MCF 10A (cell line): Measurements from ENCODE around the gene CFAP100. TPM values are rescaled to one million over a fixed set of nuclear protein-coding genes. Genes with fewer than 3 reads are reported as not detected.

Source experiments
- BruUV-seq: library from RNA; stranded (reverse); fragments of 400-500 nt; replicated peaks from 2 replicates; lab custom pipeline; 2021; lab: Mats Ljungman, UMichigan
- CTCF ChIA-PET: fragments of 300-600 bp; sonication (Branson Sonifier 250); formaldehyde crosslinking; extraction: SDS; loops from one replicate; lab custom pipeline; 2021; ENCODE audit warnings: antibody characterized with exemption, inconsistent platforms; lab: Yijun Ruan, JAX
- POLR2A ChIA-PET: fragments of 300-600, 350-650 bp; sonication (Branson Sonifier 250); formaldehyde crosslinking; extraction: SDS; loops from one replicate; lab custom pipeline; 2020; ENCODE audit warnings: antibody characterized with exemption, inconsistent platforms; lab: Yijun Ruan, JAX
- DNase-seq: peaks from one replicate; pipeline ENCODE4 v3.0.0-alpha.2; 2018; ENCODE audit not compliant: unreplicated experiment
- H3K27ac Mint-ChIP-seq: one replicate; pipeline ENCODE4 v1.8.0; 2022; ENCODE audit warnings: mild to moderate bottlenecking, low read depth, mixed read lengths; ENCODE audit not compliant: unreplicated experiment
- H3K27me3 Mint-ChIP-seq: one replicate; pipeline ENCODE4 v1.8.0; 2022; ENCODE audit warnings: mixed read lengths; ENCODE audit not compliant: insufficient read depth, unreplicated experiment
- H3K36me3 Mint-ChIP-seq: one replicate; pipeline ENCODE4 v1.8.0; 2022; ENCODE audit warnings: mild to moderate bottlenecking, moderate library complexity, mixed read lengths; ENCODE audit not compliant: insufficient read depth, unreplicated experiment
- H3K4me1 Mint-ChIP-seq: one replicate; pipeline ENCODE4 v1.8.0; 2022; ENCODE audit warnings: mixed read lengths; ENCODE audit not compliant: insufficient read depth, unreplicated experiment
- H3K4me3 Mint-ChIP-seq: one replicate; pipeline ENCODE4 v1.8.0; 2022; ENCODE audit warnings: mild to moderate bottlenecking, moderate library complexity, mixed read lengths; ENCODE audit not compliant: unreplicated experiment
- H3K9me3 Mint-ChIP-seq: one replicate; pipeline ENCODE4 v1.8.0; 2022; ENCODE audit warnings: mixed read lengths; ENCODE audit not compliant: unreplicated experiment
- intact Hi-C: fragments of 100-400 bp; cut with micrococcal nuclease; formaldehyde crosslinking; loops from 2 replicates; pipeline ENCODE4 v1.14.1; 2022
- total RNA-seq: library from RNA; stranded (reverse); gene quantifications from 2 replicates; pipeline ENCODE4 v1.2.3, GENCODE V29; 2022
- TF ChIP-seq, protein P1 (sequence below): fragments of 200-600 bp; IDR thresholded peaks from one replicate; pipeline ENCODE4 v1.8.0; 2022; ENCODE audit warnings: antibody characterized with exemption, mild to moderate bottlenecking; ENCODE audit not compliant: unreplicated experiment

CFAP100 gene
- total RNA-seq, 1 experiment from 2014 or later, result not detected

DNA sequence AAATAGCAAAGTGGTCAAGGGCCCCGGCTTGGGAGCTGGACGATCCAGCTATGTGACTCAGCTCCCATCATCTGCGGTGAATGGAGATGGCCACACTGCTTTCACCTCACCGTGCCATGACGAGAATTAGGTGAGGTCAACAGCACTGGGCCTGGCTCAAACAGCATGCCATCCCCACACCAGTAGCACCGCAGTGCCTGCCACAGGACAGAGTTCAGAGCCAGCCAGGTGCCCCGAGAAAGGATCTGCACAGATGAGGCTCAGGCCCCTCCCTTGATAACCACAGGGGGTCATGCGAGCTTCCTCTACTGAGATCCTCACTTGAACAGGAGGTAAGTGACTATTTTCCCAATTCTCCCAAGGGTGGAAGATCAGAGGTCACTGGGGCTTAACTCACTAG, 51.6 kb downstream of the CFAP100 start:
- Mint-ChIP-seq H3K36me3 (peaks cover 41% of the 10 kb centered on the region), H3K27ac (no peak overlapping the region), H3K4me3 (no peak overlapping the region), H3K4me1 (no peaks in the 10 kb centered on the region), H3K27me3 (no peaks in the 10 kb centered on the region), H3K9me3 (no peaks in the 10 kb centered on the region)
- ChIA-PET POLR2A (no interaction called here), CTCF (interaction anchor here (1.0 kb wide), 1 partner anchor 313 kb away, joined by 3 read pairs; no protein-coding TSS in a partner anchor)
- DNase-seq, result no peak
- no TSS peak for BruUV-seq
- TF ChIP-seq, protein P1, sequence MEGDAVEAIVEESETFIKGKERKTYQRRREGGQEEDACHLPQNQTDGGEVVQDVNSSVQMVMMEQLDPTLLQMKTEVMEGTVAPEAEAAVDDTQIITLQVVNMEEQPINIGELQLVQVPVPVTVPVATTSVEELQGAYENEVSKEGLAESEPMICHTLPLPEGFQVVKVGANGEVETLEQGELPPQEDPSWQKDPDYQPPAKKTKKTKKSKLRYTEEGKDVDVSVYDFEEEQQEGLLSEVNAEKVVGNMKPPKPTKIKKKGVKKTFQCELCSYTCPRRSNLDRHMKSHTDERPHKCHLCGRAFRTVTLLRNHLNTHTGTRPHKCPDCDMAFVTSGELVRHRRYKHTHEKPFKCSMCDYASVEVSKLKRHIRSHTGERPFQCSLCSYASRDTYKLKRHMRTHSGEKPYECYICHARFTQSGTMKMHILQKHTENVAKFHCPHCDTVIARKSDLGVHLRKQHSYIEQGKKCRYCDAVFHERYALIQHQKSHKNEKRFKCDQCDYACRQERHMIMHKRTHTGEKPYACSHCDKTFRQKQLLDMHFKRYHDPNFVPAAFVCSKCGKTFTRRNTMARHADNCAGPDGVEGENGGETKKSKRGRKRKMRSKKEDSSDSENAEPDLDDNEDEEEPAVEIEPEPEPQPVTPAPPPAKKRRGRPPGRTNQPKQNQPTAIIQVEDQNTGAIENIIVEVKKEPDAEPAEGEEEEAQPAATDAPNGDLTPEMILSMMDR, result no peak
- intact Hi-C loops, result no loop called here

DNA sequence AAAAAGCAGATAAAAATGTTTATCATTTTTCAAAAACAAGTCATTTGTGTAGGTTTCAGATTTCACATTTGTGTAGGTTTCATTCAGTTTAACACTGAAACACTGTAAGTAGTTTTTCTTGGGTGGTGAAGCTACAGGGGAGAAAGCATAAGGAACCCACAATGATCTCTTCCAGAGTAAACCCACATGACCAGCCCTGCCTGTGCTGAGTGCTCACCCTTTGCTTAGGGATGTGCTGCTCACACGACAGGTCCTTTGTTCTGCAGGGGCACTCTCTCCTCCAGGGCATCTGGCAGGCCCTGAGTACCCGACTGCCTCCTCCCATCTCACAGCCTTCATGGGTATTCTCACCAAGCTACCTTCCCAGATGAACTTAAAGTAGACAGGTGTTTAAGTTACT, 52.1 kb downstream of the CFAP100 start:
- ChIA-PET POLR2A (interaction anchor here (0.6 to 1.0 kb wide), 2 partner anchors 9 to 28 kb away, joined by 3 to 4 read pairs; no protein-coding TSS in a partner anchor), CTCF (interaction anchor here (0.5 to 1.0 kb wide), 3 partner anchors 313 to 1891 kb away, joined by 3 read pairs; no protein-coding TSS in a partner anchor)
- DNase-seq, result no peak
- intact Hi-C loops, result no loop called here
- Mint-ChIP-seq H3K27me3 (no peaks in the 10 kb centered on the region), H3K27ac (no peak overlapping the region), H3K4me3 (no peak overlapping the region), H3K36me3 (peaks cover 41% of the 10 kb centered on the region), H3K9me3 (no peaks in the 10 kb centered on the region), H3K4me1 (no peaks in the 10 kb centered on the region)
- no TSS peak for BruUV-seq
- TF ChIP-seq, protein P1, result no peak

DNA sequence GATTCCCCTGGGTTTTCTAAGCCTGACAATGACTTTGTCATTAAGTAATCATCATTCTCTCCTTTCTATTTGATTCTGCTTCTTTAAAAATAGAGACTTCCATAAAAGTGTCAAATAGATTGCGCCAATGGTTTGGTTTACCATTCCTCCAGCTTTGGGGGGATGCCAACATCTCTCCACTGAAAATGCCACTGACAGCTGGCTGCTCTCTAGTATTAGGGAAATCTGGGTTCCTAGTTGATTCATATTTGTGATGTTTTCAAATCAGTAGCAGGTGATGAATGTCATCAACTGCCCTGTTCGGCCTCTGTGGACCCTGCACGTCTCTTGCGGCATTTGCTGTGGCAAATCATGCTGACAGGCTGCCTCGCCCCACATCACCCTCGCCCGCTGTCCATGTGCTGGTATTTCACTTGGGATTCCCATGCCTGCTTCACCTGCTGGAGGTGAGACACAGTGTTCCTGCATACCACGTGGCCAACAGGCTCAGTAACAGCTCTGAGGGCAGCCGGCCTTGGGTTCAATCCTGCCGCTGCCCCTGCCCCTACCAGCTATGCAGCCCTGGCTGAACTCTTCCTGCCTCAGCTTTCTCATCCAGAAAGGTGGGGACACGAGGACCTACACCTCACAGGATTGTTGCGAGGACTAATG, 52.9 kb downstream of the CFAP100 start:
- BruUV-seq, result no TSS peak
- Mint-ChIP-seq H3K36me3 (peaks cover 41% of the 10 kb centered on the region), H3K4me1 (no peaks in the 10 kb centered on the region), H3K27me3 (no peaks in the 10 kb centered on the region), H3K9me3 (no peaks in the 10 kb centered on the region), H3K4me3 (no peak overlapping the region), H3K27ac (no peak overlapping the region)
- intact Hi-C loops, result no loop called here
- no peak for DNase-seq
- ChIA-PET CTCF (interaction anchor here (0.6 to 1.2 kb wide), 2 partner anchors 313 to 365 kb away, joined by 3 to 4 read pairs; no protein-coding TSS in a partner anchor), POLR2A (interaction anchor here (0.6 to 1.3 kb wide), 3 partner anchors 9 to 27 kb away, joined by 3 to 4 read pairs (median 4); no protein-coding TSS in a partner anchor)
- TF ChIP-seq, protein P1, result no peak

DNA sequence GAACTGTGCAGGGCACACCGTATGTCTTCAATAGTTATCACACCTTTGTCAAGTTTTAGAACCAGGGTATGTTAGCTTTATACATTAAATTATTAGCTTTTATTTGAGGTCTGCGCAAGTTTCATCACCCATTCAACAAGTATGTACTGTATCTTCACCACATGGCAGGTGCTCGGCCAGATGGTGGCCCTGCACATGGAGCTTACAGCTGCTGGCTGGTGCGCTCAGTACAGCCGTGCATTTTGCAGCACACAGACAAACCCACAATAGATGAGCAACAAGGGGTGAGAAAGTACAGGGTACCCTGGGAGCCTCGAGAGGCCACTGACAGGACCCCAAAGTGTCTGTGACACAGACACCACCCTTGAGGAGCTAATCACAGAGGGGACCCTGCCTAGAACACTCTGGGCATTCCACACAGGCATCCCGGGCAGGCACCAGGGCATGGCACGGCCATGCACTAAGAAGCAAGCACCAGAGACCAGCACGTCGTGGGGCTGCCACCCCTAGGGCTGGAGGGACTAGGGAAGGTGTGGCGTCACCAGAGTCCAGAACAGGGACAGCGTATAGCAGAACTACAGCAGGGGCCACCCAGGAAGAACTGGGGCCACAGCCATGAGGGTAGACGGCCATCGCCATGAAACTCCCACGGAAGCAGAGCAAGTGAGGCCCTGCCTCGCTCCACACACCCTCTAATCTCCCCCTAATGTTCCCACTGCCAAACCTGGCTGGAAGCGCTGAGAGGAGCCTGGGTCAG, 53.6 kb downstream of the CFAP100 start:
- H3K27ac Mint-ChIP-seq, result no peak overlapping the region

More for the DNA sequence above, 53.6 kb downstream of the CFAP100 start:
- H3K27me3 Mint-ChIP-seq, result no peaks in the 10 kb centered on the region
- ChIA-PET POLR2A (interaction anchor here (1.3 kb wide), 1 partner anchor 15 kb away, joined by 4 read pairs; no protein-coding TSS in a partner anchor), CTCF (interaction anchor here (0.8 to 1.2 kb wide), 2 partner anchors 22 to 314 kb away, joined by 3 to 4 read pairs; no protein-coding TSS in a partner anchor)
- no peak overlapping the region for H3K4me3 Mint-ChIP-seq
- intact Hi-C loops, result no loop called here
- no peaks in the 10 kb centered on the region for H3K4me1 Mint-ChIP-seq
- H3K9me3 Mint-ChIP-seq, result no peaks in the 10 kb centered on the region
- TF ChIP-seq, protein P1, result no peak
- H3K36me3 Mint-ChIP-seq, result peaks cover 45% of the 10 kb centered on the region
- BruUV-seq, result no TSS peak
- no peak for DNase-seq
